Endothelial cell of umbilical vein (primary cell): ENCODE results near the gene ME3. TPM values are rescaled to one million over a fixed set of nuclear protein-coding genes. Genes with fewer than 3 reads are reported as not detected.

Experiments
- BruUV-seq: library from RNA; stranded (reverse); fragments of 400-500 nt; replicated peaks from 2 replicates; lab custom pipeline; 2021; lab: Mats Ljungman, UMichigan
- CTCF ChIA-PET: fragments of 300-600, 350-600 bp; sonication (Branson Sonifier 250); formaldehyde crosslinking; loops from one replicate; lab custom pipeline; 2021; ENCODE audit warnings: antibody characterized with exemption, inconsistent platforms; lab: Charles Lee
- POLR2A ChIA-PET: fragments of 300-600, 350-600 bp; sonication (Branson Sonifier 250); formaldehyde crosslinking; loops from one replicate; lab custom pipeline; 2021; ENCODE audit warnings: antibody characterized with exemption, inconsistent platforms; lab: Charles Lee
- DNase-seq: peaks from one replicate; pipeline ENCODE4 v3.0.0-alpha.2; 2011; ENCODE audit warnings: low read depth, low spot score
- FAIRE-seq: peaks from 2 replicates; lab custom pipeline; 2011; peaks lifted over from hg19 to GRCh38; lab: Jason Lieb, UNC
- H2AFZ ChIP-seq: 2 replicates; pipeline ENCODE4 v1.6.0; 2012; ENCODE audit warnings: low read depth, low read length, control low read depth, inconsistent platforms
- H3K27ac ChIP-seq: 2 replicates; pipeline ENCODE4 v1.5.1; 2011; ENCODE audit warnings: low read depth, mild to moderate bottlenecking, control low read depth, low read length, moderate library complexity; ENCODE audit not compliant: insufficient read depth
- H3K27me3 ChIP-seq, 2 experiments: 2 replicates each; pipeline versions ENCODE4 v1.6.0 to v1.6.1; 2011; ENCODE audit warnings: low read length in 2 of 2, mixed read lengths in 1 of 2; ENCODE audit not compliant: control insufficient read depth in 2 of 2, insufficient read depth in 2 of 2
- H3K36me3 ChIP-seq, 2 experiments: 2 replicates in 1 of 2; 3 replicates in 1 of 2; pipeline ENCODE4 v1.5.1; 2011; ENCODE audit warnings: low read length in 2 of 2, mild to moderate bottlenecking in 1 of 2, moderate library complexity in 1 of 2; ENCODE audit not compliant: control insufficient read depth in 2 of 2, insufficient read depth in 2 of 2; ENCODE audit errors: extremely low read depth in 1 of 2
- H3K4me1 ChIP-seq: 3 replicates; pipeline ENCODE4 v1.5.1; 2011; ENCODE audit warnings: mild to moderate bottlenecking, low read length; ENCODE audit not compliant: control insufficient read depth, insufficient read depth; ENCODE audit errors: extremely low read depth
- H3K4me2 ChIP-seq: 2 replicates; pipeline ENCODE4 v1.6.1; 2011; ENCODE audit warnings: low read length, control low read depth, mixed read lengths; ENCODE audit not compliant: insufficient read depth
- H3K4me3 ChIP-seq, 3 experiments: fragments of 200-600 bp in 1 of 3; sonication (generic), shearing (Covaris generic) in 1 of 3; replicated peaks in 1 of 3; 2 replicates each; pipeline ENCODE4 v1.5.1; 2011 to 2016; ENCODE audit warnings: control low read depth in 3 of 3, low read length in 3 of 3, mild to moderate bottlenecking in 2 of 3, inconsistent platforms in 1 of 3, low read depth in 1 of 3, moderate library complexity in 1 of 3; ENCODE audit not compliant: insufficient read depth in 1 of 3
- H3K79me2 ChIP-seq: 2 replicates; pipeline ENCODE4 v1.6.0; 2012; ENCODE audit warnings: low read length, inconsistent platforms; ENCODE audit not compliant: control insufficient read depth, insufficient read depth
- H3K9ac ChIP-seq: replicated peaks from 2 replicates; pipeline ENCODE3; 2011; ENCODE audit warnings: low read length, control low read depth; ENCODE audit not compliant: insufficient read depth; ENCODE audit errors: extremely low read depth
- H3K9me1 ChIP-seq: replicated peaks from 3 replicates; pipeline ENCODE4 v1.6.0; 2011; ENCODE audit warnings: mild to moderate bottlenecking, low read length; ENCODE audit not compliant: control insufficient read depth, insufficient read depth; ENCODE audit errors: extremely low read depth
- H3K9me3 ChIP-seq: replicated peaks from 2 replicates; pipeline ENCODE4 v1.5.1; 2012; ENCODE audit warnings: low read length, inconsistent platforms; ENCODE audit not compliant: control insufficient read depth, insufficient read depth
- H4K20me1 ChIP-seq: replicated peaks from 2 replicates; pipeline ENCODE3; 2011; ENCODE audit warnings: mild to moderate bottlenecking, low read length; ENCODE audit not compliant: control insufficient read depth, insufficient read depth; ENCODE audit errors: extremely low read depth
- CTCF ChIP-seq, 2 donors: IDR thresholded peaks; 1 replicate in 1 of 2; 2 replicates in 1 of 2; pipeline ENCODE4 v1.5.1; 2011; ENCODE audit warnings: low read length in 2 of 2, mild to moderate bottlenecking in 2 of 2, moderate library complexity in 2 of 2, control low read depth in 1 of 2, inconsistent platforms in 1 of 2, low read depth in 1 of 2; ENCODE audit not compliant: insufficient read depth in 1 of 2; ENCODE audit errors: extremely low read depth in 1 of 2
- EZH2 ChIP-seq: IDR thresholded peaks from 2 replicates; pipeline ENCODE4 v1.6.1; 2012; ENCODE audit warnings: borderline replicate concordance, low read depth, mild to moderate bottlenecking, moderate library complexity, low read length, inconsistent platforms; ENCODE audit not compliant: severe bottlenecking
- FOS ChIP-seq: IDR thresholded peaks from 2 replicates; pipeline ENCODE4 v1.6.1; 2011; ENCODE audit warnings: mild to moderate bottlenecking, low read length, moderate library complexity, borderline replicate concordance; ENCODE audit not compliant: insufficient read depth
- GATA2 ChIP-seq: IDR thresholded peaks from 2 replicates; pipeline ENCODE4 v1.7.0; 2011; ENCODE audit warnings: low read depth, mild to moderate bottlenecking, moderate library complexity, mixed read lengths, low read length; ENCODE audit not compliant: insufficient read length, insufficient read depth
- JUN ChIP-seq: IDR thresholded peaks from 2 replicates; pipeline ENCODE4 v1.6.1; 2011; ENCODE audit warnings: borderline replicate concordance, low read depth; ENCODE audit not compliant: insufficient read length, insufficient read depth
- MAX ChIP-seq: IDR thresholded peaks from 2 replicates; pipeline ENCODE4 v1.6.1; 2011; ENCODE audit not compliant: insufficient read depth, insufficient read length
- MYC ChIP-seq: IDR thresholded peaks from one replicate; pipeline ENCODE4 v1.6.1; 2011; ENCODE audit warnings: mild to moderate bottlenecking, low read depth, low read length
- POLR2A ChIP-seq: IDR thresholded peaks from 2 replicates; pipeline ENCODE4 v1.6.1; 2012; ENCODE audit warnings: low read depth, mild to moderate bottlenecking, control low read depth, low read length
- POLR2AphosphoS5 ChIP-seq: IDR thresholded peaks from 2 replicates; pipeline ENCODE4 v1.6.1; 2012; ENCODE audit warnings: low read depth, mild to moderate bottlenecking, control low read depth, low read length, moderate library complexity; ENCODE audit not compliant: insufficient read depth
- dilution Hi-C: fragments of 300-500 bp; cut with MboI; formaldehyde crosslinking; loops from one replicate; pipeline ENCODE4 v1.15.0; 2019; ENCODE audit warnings: low sequenced_read_pairs; ENCODE audit not compliant: extremely low pct_ligation_motif_present
- intact Hi-C: fragments of 100-400 bp; cut with micrococcal nuclease; formaldehyde crosslinking; loops from one replicate; pipeline ENCODE4 v1.10.0; 2022
- polyA plus RNA-seq, 4 experiments: library from polyadenylated mRNA; depleted of rRNA in 3 of 4; stranded (reverse) in 3 of 4; unstranded in 1 of 4; fragments of >200 nt; gene quantifications; 2 replicates each; pipeline versions ENCODE4 v1.2.1 to v1.2.3, GENCODE V29; 2011 to 2012; ENCODE audit warnings: missing spikeins in 1 of 4
- total RNA-seq: library from RNA; stranded (reverse); gene quantifications from 2 replicates; pipeline ENCODE4 v1.2.3, GENCODE V29; 2021

The ME3 gene
- total and polyA plus RNA-seq, 2 donors (not counting 3 experiments of a cell fraction or from before 2014, with no cell fraction given) = 26.9 to 30.4 TPM

- no peak overlapping the region for H3K9ac ChIP-seq
- no peak overlapping the region for H3K27ac ChIP-seq
- intact Hi-C loops = no loop called here
Observed at GRCh38 chr11:86440305-86440716, 232.1 kb downstream of the ME3 start.

More at GRCh38 chr11:86440305-86440716, 232.1 kb downstream of the ME3 start:
- no peak for TF ChIP-seq POLR2AphosphoS5
- TF ChIP-seq MYC = no peak
- TF ChIP-seq JUN = no peak
- TF ChIP-seq FOS = no peak
- no peak for TF ChIP-seq GATA2
- no peak for TF ChIP-seq POLR2A
- TF ChIP-seq EZH2 = no peak
- TF ChIP-seq MAX = no peak
- no peak for TF ChIP-seq CTCF (IDR thresholded peaks at IDR 0.05; ENCODE audit: extremely low read depth in 1 of 2, insufficient read depth in 1 of 2, low read depth in 1 of 2, low read length in 2 of 2)
- dilution Hi-C loops = no loop called here
- Histone ChIP-seq H3K4me1 (peaks cover 7% of the 10 kb centered on the region), H3K4me3 (no peak overlapping the region), H3K36me3 (no peaks in the 10 kb centered on the region), H2AFZ (no peak overlapping the region), H3K4me2 (no peak overlapping the region), H3K27me3 (no peaks in the 10 kb centered on the region), H3K9me3 (no peaks in the 10 kb centered on the region), H3K79me2 (no peaks in the 10 kb centered on the region), H4K20me1 (no peaks in the 10 kb centered on the region), H3K9me1 (no peaks in the 10 kb centered on the region)
- POLR2A ChIA-PET = no interaction called here
- no peak for DNase-seq
- FAIRE-seq = no peak
- CTCF ChIA-PET = interaction anchor here (1.5 kb wide), 1 partner anchor 79 kb away, joined by 5 read pairs; no protein-coding TSS in a partner anchor
- no TSS peak for BruUV-seq
